ENCODE measurements around the gene FHOD1. TPM values are rescaled to one million over a fixed set of nuclear protein-coding genes. Genes with fewer than 3 reads are reported as not detected.

FHOD1 gene
- total and polyA plus RNA-seq, 9 of the 15 experiments (the other 6 are each of a cell fraction or from before 2014, with no cell fraction given): 18.7 to 126 (median 32.3) TPM

DNA sequence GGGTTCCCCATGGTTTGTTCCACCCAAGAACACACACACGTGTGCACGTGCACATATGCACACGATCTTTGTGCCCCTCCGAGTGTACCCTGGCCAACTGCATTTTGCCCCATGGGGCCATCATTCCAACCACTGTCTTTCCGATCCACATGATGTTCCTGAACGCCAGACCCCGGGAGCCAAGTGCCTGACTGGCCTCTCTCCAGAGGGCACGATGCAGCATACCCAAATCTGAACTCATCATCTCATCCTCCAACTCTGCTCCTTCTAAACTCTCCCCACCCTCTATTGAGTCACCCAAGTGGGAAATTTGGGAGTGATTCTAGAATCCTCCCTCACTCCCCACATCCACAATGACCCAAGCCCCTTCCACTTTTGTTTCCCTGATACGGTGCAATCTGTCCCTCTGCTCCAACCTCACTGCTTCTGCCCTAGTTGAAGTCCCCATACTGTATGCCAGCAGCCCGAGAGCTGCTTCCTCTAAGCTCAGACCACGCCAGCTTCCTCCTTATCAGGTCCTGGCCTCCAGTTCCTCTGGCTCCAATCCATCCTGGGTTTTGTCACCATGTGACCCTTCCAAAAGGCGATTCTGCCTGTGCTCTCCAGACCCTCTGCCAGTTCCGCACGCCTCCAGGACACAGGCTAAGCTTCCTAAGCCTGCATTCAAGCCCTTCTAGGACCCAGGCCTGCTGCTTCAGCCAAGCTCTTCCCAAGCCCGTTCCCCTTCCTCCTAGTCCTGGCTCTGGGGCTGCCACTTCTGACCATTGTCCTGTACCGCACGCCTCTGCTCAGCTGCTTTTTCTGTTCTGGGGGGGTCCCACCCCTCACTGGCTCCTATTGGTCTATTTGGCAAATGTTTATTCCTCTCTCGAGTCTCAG, 30.4 kb downstream of the FHOD1 start (continued):
- TF ChIP-seq RBBP5 (IDR thresholded peaks at IDR 0.05; ENCODE audit: borderline replicate concordance, insufficient read depth, low read length, poor library complexity, severe bottlenecking) (peak; percentile 21), GABPA (tag; conservative IDR thresholded peaks at IDR 0.05; ENCODE audit: low read depth) (no peak), JUND (IDR thresholded peaks at IDR 0.05; ENCODE audit: borderline replicate concordance, low read depth, low read length) (0 out of 2 replicates have a peak, but pooled peaks have one; percentile 34), JUND (tag; IDR thresholded peaks at IDR 0.05; ENCODE audit: borderline replicate concordance, low read depth, low read length) (peak; percentile 66; the same call in 2 of the 3 replicates), FOSL1 (tag; conservative IDR thresholded peaks at IDR 0.05) (no peak), NR0B1 (IDR thresholded peaks at IDR 0.05; ENCODE audit: partially characterized antibody) (no peak), NRF1 (conservative IDR thresholded peaks at IDR 0.05 in 1 of 2, IDR thresholded peaks at IDR 0.05 in 1 of 2) (peak in 1 of 2 experiments; percentile 21; a peak in 1 of 4 replicates), NR2C2 (CRISPR knock-in tag; IDR thresholded peaks at IDR 0.05) (no peak), NR2C2 (tag; IDR thresholded peaks at IDR 0.05) (no peak), TAF1 (IDR thresholded peaks at IDR 0.05; ENCODE audit: control insufficient read depth, extremely low read depth, insufficient read depth, low read length, severe bottlenecking) (peak; percentile 18), MCM7 (IDR thresholded peaks at IDR 0.05) (no peak), RBM17 (IDR thresholded peaks at IDR 0.05; ENCODE audit: borderline replicate concordance, low read depth, low read length) (no peak), KDM1A (IDR thresholded peaks at IDR 0.05) (no peak), HMGN3 (IDR thresholded peaks at IDR 0.05; ENCODE audit: borderline replicate concordance, extremely low read depth, insufficient read length, low read depth, low read length) (no peak), HLTF (IDR thresholded peaks at IDR 0.05) (no peak), PRDM10 (IDR thresholded peaks at IDR 0.05; ENCODE audit: partially characterized antibody) (no peak), NFIC (IDR thresholded peaks at IDR 0.05) (peak; percentile 76), PHF8 (IDR thresholded peaks at IDR 0.05; ENCODE audit: borderline replicate concordance, low read length) (peak; percentile 66; the same call in 1 of the 2 replicates), ZNF311 (CRISPR knock-in tag; IDR thresholded peaks at IDR 0.05) (no peak), SNAPC5 (CRISPR knock-in tag; IDR thresholded peaks at IDR 0.05) (no peak), ILF3 (IDR thresholded peaks at IDR 0.05; ENCODE audit: borderline replicate concordance) (no peak)
- TF ChIP-seq, protein P1, sequence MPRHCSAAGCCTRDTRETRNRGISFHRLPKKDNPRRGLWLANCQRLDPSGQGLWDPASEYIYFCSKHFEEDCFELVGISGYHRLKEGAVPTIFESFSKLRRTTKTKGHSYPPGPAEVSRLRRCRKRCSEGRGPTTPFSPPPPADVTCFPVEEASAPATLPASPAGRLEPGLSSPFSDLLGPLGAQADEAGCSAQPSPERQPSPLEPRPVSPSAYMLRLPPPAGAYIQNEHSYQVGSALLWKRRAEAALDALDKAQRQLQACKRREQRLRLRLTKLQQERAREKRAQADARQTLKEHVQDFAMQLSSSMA (CRISPR knock-in tag; IDR thresholded peaks at IDR 0.05): no peak

Measured in K562 (cell line).